Activated CD4-positive, alpha-beta memory T cell treated with anti-CD3 and anti-CD28 coated beads, Interleukin-2, amount 10 ng/mL, durations not matched to agents 7 days and 5 days (primary cell): ENCODE results near the gene HIP1R. TPM values are rescaled to one million over a fixed set of nuclear protein-coding genes. Genes with fewer than 3 reads are reported as not detected.

Experiments used
- CTCF ChIA-PET: fragments of 350-600 bp; sonication (Branson Sonifier 250); formaldehyde crosslinking; loops from one replicate; lab custom pipeline; 2021; ENCODE audit warnings: antibody characterized with exemption, inconsistent platforms; lab: Charles Lee
- POLR2A ChIA-PET: fragments of 350-600 bp; sonication (Branson Sonifier 250); formaldehyde crosslinking; loops from one replicate; lab custom pipeline; 2021; ENCODE audit warnings: antibody characterized with exemption; lab: Charles Lee
- DNase-seq: peaks from one replicate; pipeline ENCODE4 v3.0.0-alpha.2; 2020
- H3K27ac Mint-ChIP-seq: one replicate; pipeline ENCODE4 v1.8.0; 2021; ENCODE audit warnings: mild to moderate bottlenecking, mixed read lengths
- H3K27me3 Mint-ChIP-seq: one replicate; pipeline ENCODE4 v1.8.0; 2021; ENCODE audit warnings: mixed read lengths
- H3K36me3 Mint-ChIP-seq: one replicate; pipeline ENCODE4 v1.8.0; 2021; ENCODE audit warnings: low read depth, mixed read lengths
- H3K4me1 Mint-ChIP-seq: one replicate; pipeline ENCODE4 v1.8.0; 2021; ENCODE audit warnings: mixed read lengths
- H3K4me3 Mint-ChIP-seq: one replicate; pipeline ENCODE4 v1.8.0; 2021; ENCODE audit warnings: mild to moderate bottlenecking, mixed read lengths
- H3K9me3 Mint-ChIP-seq: one replicate; pipeline ENCODE4 v1.8.0; 2021; ENCODE audit warnings: mixed read lengths
- total RNA-seq, 2 experiments: library from RNA; stranded (reverse); gene quantifications; one replicate each; pipeline ENCODE4 v1.2.3, GENCODE V29; 2021

The HIP1R gene
- total RNA-seq, 2 experiments from 2014 or later: 23.4 to 24.7 TPM

- Mint-ChIP-seq H3K9me3 (no peaks in the 10 kb centered on the region), H3K4me1 (no peaks in the 10 kb centered on the region), H3K36me3 (no peaks in the 10 kb centered on the region), H3K27ac (no peak overlapping the region), H3K4me3 (no peak overlapping the region), H3K27me3 (no peaks in the 10 kb centered on the region)
- ChIA-PET POLR2A (no interaction called here), CTCF (no interaction called here)
- no peak for DNase-seq
These were observed 19.3 kb downstream of the HIP1R start for GRCh38 chr12:122854554-122854953.

- H3K9me3 Mint-ChIP-seq: no peaks in the 10 kb centered on the region
- no peaks in the 10 kb centered on the region for H3K36me3 Mint-ChIP-seq
- ChIA-PET CTCF (no interaction called here), POLR2A (interaction anchor here (2.6 kb wide), 1 partner anchor 16 kb away, joined by 10 read pairs; no protein-coding TSS in a partner anchor)
- H3K4me1 Mint-ChIP-seq: no peaks in the 10 kb centered on the region
- no peaks in the 10 kb centered on the region for H3K27me3 Mint-ChIP-seq
- no peak overlapping the region for H3K4me3 Mint-ChIP-seq
- no peak overlapping the region for H3K27ac Mint-ChIP-seq
- no peak for DNase-seq
These were observed 20.0 kb downstream of the HIP1R start for GRCh38 chr12:122855071-122855829.

GRCh38 chr12:122855928-122856831, 20.9 kb downstream of the HIP1R start:
- Mint-ChIP-seq H3K9me3 (no peaks in the 10 kb centered on the region), H3K27ac (no peak overlapping the region), H3K36me3 (no peaks in the 10 kb centered on the region), H3K4me1 (no peaks in the 10 kb centered on the region), H3K27me3 (no peaks in the 10 kb centered on the region), H3K4me3 (no peak overlapping the region)
- no peak for DNase-seq
- POLR2A ChIA-PET: interaction anchor here (2.6 kb wide), 1 partner anchor 15 kb away, joined by 10 read pairs; no protein-coding TSS in a partner anchor
- CTCF ChIA-PET: interaction anchor here (0.7 to 1.5 kb wide), 2 partner anchors 16 to 96 kb away, joined by 3 to 5 read pairs; no protein-coding TSS in a partner anchor

GRCh38 chr12:122856999-122857671, 21.9 kb downstream of the HIP1R start:
- Mint-ChIP-seq H3K4me1 (no peaks in the 10 kb centered on the region), H3K27me3 (no peaks in the 10 kb centered on the region), H3K36me3 (no peaks in the 10 kb centered on the region), H3K4me3 (no peak overlapping the region), H3K27ac (no peak overlapping the region), H3K9me3 (no peaks in the 10 kb centered on the region)
- ChIA-PET CTCF (interaction anchor here (0.7 to 3.1 kb wide), 5 partner anchors 15 to 381 kb away, joined by 3 to 13 read pairs (median 4); no protein-coding TSS in a partner anchor), POLR2A (interaction anchor here (2.6 kb wide), 1 partner anchor 14 kb away, joined by 10 read pairs; no protein-coding TSS in a partner anchor)
- DNase-seq: no peak

GRCh38 chr12:122858171-122858570, 22.9 kb downstream of the HIP1R start:
- no peaks in the 10 kb centered on the region for H3K4me1 Mint-ChIP-seq
- H3K4me3 Mint-ChIP-seq: no peak overlapping the region
- POLR2A ChIA-PET: interaction anchor here (2.6 kb wide), 1 partner anchor 13 kb away, joined by 10 read pairs; no protein-coding TSS in a partner anchor
- no peak overlapping the region for H3K27ac Mint-ChIP-seq
- H3K36me3 Mint-ChIP-seq: no peaks in the 10 kb centered on the region
- H3K9me3 Mint-ChIP-seq: no peaks in the 10 kb centered on the region
- CTCF ChIA-PET: interaction anchor here (0.5 to 4.7 kb wide), 5 partner anchors 64 to 380 kb away, joined by 3 to 74 read pairs (median 4); no protein-coding TSS in a partner anchor
- H3K27me3 Mint-ChIP-seq: no peaks in the 10 kb centered on the region
- no peak for DNase-seq

- ChIA-PET POLR2A (no interaction called here), CTCF (interaction anchor here (3.1 to 4.7 kb wide), 3 partner anchors 65 to 94 kb away, joined by 13 to 74 read pairs (median 26); no protein-coding TSS in a partner anchor)
- Mint-ChIP-seq H3K27me3 (no peaks in the 10 kb centered on the region), H3K4me1 (no peaks in the 10 kb centered on the region), H3K27ac (no peak overlapping the region), H3K9me3 (no peaks in the 10 kb centered on the region), H3K36me3 (no peaks in the 10 kb centered on the region), H3K4me3 (no peak overlapping the region)
- no peak for DNase-seq
These were observed 23.5 kb downstream of the HIP1R start for GRCh38 chr12:122858591-122859302.

GRCh38 chr12:122859303-122860039, 24.2 kb downstream of the HIP1R start:
- Mint-ChIP-seq H3K27me3 (no peaks in the 10 kb centered on the region), H3K4me3 (no peak overlapping the region), H3K36me3 (peaks cover 2% of the 10 kb centered on the region), H3K27ac (no peak overlapping the region), H3K4me1 (no peaks in the 10 kb centered on the region), H3K9me3 (no peaks in the 10 kb centered on the region)
- DNase-seq: no peak
- CTCF ChIA-PET: interaction anchor here (3.1 to 4.7 kb wide), 3 partner anchors 66 to 94 kb away, joined by 13 to 74 read pairs (median 26); no protein-coding TSS in a partner anchor
- POLR2A ChIA-PET: no interaction called here

GRCh38 chr12:122860040-122860853, 25.0 kb downstream of the HIP1R start:
- POLR2A ChIA-PET: interaction anchor here (1.2 kb wide), 1 partner anchor 87 kb away, joined by 9 read pairs; no protein-coding TSS in a partner anchor

GRCh38 chr12:122860854-122861586, 25.8 kb downstream of the HIP1R start:
- POLR2A ChIA-PET: interaction anchor here (1.2 to 1.6 kb wide), 2 partner anchors 11 to 86 kb away, joined by 5 to 9 read pairs; no protein-coding TSS in a partner anchor
- CTCF ChIA-PET: interaction anchor here (0.5 to 4.7 kb wide), 12 partner anchors 10 to 114 kb away, joined by 3 to 74 read pairs (median 4); partner anchors contain the start of genes ABCB9 and OGFOD2
- H3K4me3 Mint-ChIP-seq: no peak overlapping the region
- no peaks in the 10 kb centered on the region for H3K9me3 Mint-ChIP-seq
- peaks cover 12% of the 10 kb centered on the region for H3K36me3 Mint-ChIP-seq
- H3K27ac Mint-ChIP-seq: no peak overlapping the region
- DNase-seq: no peak
- no peaks in the 10 kb centered on the region for H3K27me3 Mint-ChIP-seq
- no peaks in the 10 kb centered on the region for H3K4me1 Mint-ChIP-seq

More at GRCh38 chr12:122860040-122860853, 25.0 kb downstream of the HIP1R start:
- no peaks in the 10 kb centered on the region for H3K27me3 Mint-ChIP-seq
- no peaks in the 10 kb centered on the region for H3K4me1 Mint-ChIP-seq
- H3K9me3 Mint-ChIP-seq: no peaks in the 10 kb centered on the region
- CTCF ChIA-PET: interaction anchor here (0.5 to 4.7 kb wide), 12 partner anchors 11 to 115 kb away, joined by 3 to 74 read pairs (median 6); partner anchors contain the start of genes ABCB9 and OGFOD2
- DNase-seq: peak; percentile 84
- H3K4me3 Mint-ChIP-seq: no peak overlapping the region
- no peak overlapping the region for H3K27ac Mint-ChIP-seq
- peaks cover 10% of the 10 kb centered on the region for H3K36me3 Mint-ChIP-seq

GRCh38 chr12:122861587-122861970, 26.3 kb downstream of the HIP1R start:
- ChIA-PET POLR2A (interaction anchor here (0.8 to 1.6 kb wide), 4 partner anchors 10 to 406 kb away, joined by 3 to 9 read pairs (median 4); no protein-coding TSS in a partner anchor), CTCF (interaction anchor here (1.0 to 4.7 kb wide), 7 partner anchors 10 to 113 kb away, joined by 3 to 74 read pairs (median 8); partner anchors contain the start of genes ABCB9 and OGFOD2)
- DNase-seq: no peak
- Mint-ChIP-seq H3K4me1 (no peaks in the 10 kb centered on the region), H3K4me3 (no peak overlapping the region), H3K27me3 (no peaks in the 10 kb centered on the region), H3K27ac (no peak overlapping the region), H3K36me3 (peaks cover 12% of the 10 kb centered on the region), H3K9me3 (no peaks in the 10 kb centered on the region)
